Measurements from ENCODE around the gene IGF2BP3. TPM values are rescaled to one million over a fixed set of nuclear protein-coding genes. Genes with fewer than 3 reads are reported as not detected.

The IGF2BP3 gene
- total RNA-seq, 1 donor from 2014 or later, result 107 TPM

GRCh38 chr7:23279819-23280525 is 190.3 kb downstream of the IGF2BP3 start:
- Mint-ChIP-seq H3K4me1 (ENCODE audit: unreplicated experiment) (peaks cover 4% of the 10 kb centered on the region), H3K27ac (no peak overlapping the region), H3K36me3 (no peaks in the 10 kb centered on the region), H3K27me3 (no peaks in the 10 kb centered on the region), H3K4me3 (no peak overlapping the region), H3K9me3 (no peaks in the 10 kb centered on the region)
- DNase-seq (ENCODE audit: extremely low spot score, unreplicated experiment), result no peak
- no peak for TF ChIP-seq CTCF (conservative IDR thresholded peaks at IDR 0.05)

- no peak for DNase-seq (ENCODE audit: extremely low spot score, unreplicated experiment)
- no peak overlapping the region for H3K27ac Mint-ChIP-seq
- no peaks in the 10 kb centered on the region for H3K9me3 Mint-ChIP-seq
Measured at GRCh38 chr7:23277359-23277989, 192.8 kb downstream of the IGF2BP3 start.

GRCh38 chr7:23276947-23277346 is 193.3 kb downstream of the IGF2BP3 start:
- Mint-ChIP-seq H3K9me3 (no peaks in the 10 kb centered on the region), H3K36me3 (no peaks in the 10 kb centered on the region), H3K4me3 (no peak overlapping the region), H3K4me1 (ENCODE audit: unreplicated experiment) (peaks cover 4% of the 10 kb centered on the region), H3K27me3 (peaks cover 6% of the 10 kb centered on the region), H3K27ac (no peak overlapping the region)
- TF ChIP-seq CTCF (conservative IDR thresholded peaks at IDR 0.05), result no peak
- DNase-seq (ENCODE audit: extremely low spot score, unreplicated experiment), result no peak

More at GRCh38 chr7:23277359-23277989, 192.8 kb downstream of the IGF2BP3 start:
- Mint-ChIP-seq H3K27me3 (peaks cover 4% of the 10 kb centered on the region), H3K36me3 (no peaks in the 10 kb centered on the region), H3K4me1 (ENCODE audit: unreplicated experiment) (peaks cover 4% of the 10 kb centered on the region), H3K4me3 (no peak overlapping the region)
- TF ChIP-seq CTCF (conservative IDR thresholded peaks at IDR 0.05), result peak; percentile 83

GRCh38 chr7:23276376-23276775 is 193.9 kb downstream of the IGF2BP3 start:
- no peak overlapping the region for H3K27ac Mint-ChIP-seq
- no peaks in the 10 kb centered on the region for H3K9me3 Mint-ChIP-seq
- H3K36me3 Mint-ChIP-seq, result no peaks in the 10 kb centered on the region
- H3K4me3 Mint-ChIP-seq, result no peak overlapping the region
- H3K4me1 Mint-ChIP-seq (ENCODE audit: unreplicated experiment), result peaks cover 4% of the 10 kb centered on the region
- TF ChIP-seq CTCF (conservative IDR thresholded peaks at IDR 0.05), result peak; percentile 45
- H3K27me3 Mint-ChIP-seq, result peaks cover 6% of the 10 kb centered on the region
- DNase-seq (ENCODE audit: extremely low spot score, unreplicated experiment), result no peak

GRCh38 chr7:23275912-23276311 is 194.4 kb downstream of the IGF2BP3 start:
- no peaks in the 10 kb centered on the region for H3K36me3 Mint-ChIP-seq
- DNase-seq (ENCODE audit: extremely low spot score, unreplicated experiment), result no peak
- peaks cover 4% of the 10 kb centered on the region for H3K4me1 Mint-ChIP-seq (ENCODE audit: unreplicated experiment)
- H3K9me3 Mint-ChIP-seq, result no peaks in the 10 kb centered on the region
- no peak for TF ChIP-seq CTCF (conservative IDR thresholded peaks at IDR 0.05)
- H3K4me3 Mint-ChIP-seq, result no peak overlapping the region
- no peak overlapping the region for H3K27ac Mint-ChIP-seq
- H3K27me3 Mint-ChIP-seq, result peaks cover 6% of the 10 kb centered on the region
